ENCODE measurements around the gene WDR86.

The WDR86 gene

GRCh38 chr7:151409667-151410404 is at the start of gene WDR86:
Gene WDR86, minus strand, starts transcription at chr7:151410038. Its CDS starts 449 bp downstream, at chr7:151409589.
- DNase-seq: no peak

GRCh38 chr7:151457534-151457933 is 47.7 kb upstream of the WDR86 start:
- DNase-seq: no peak

GRCh38 chr7:151456782-151457181 is 46.9 kb upstream of the WDR86 start:
- no peak for DNase-seq

- no peak for DNase-seq
Measured at GRCh38 chr7:151456276-151456675, 46.4 kb upstream of the WDR86 start.

GRCh38 chr7:151455690-151456089 is 45.9 kb upstream of the WDR86 start:
- no peak for DNase-seq

- no peak for DNase-seq
Measured at GRCh38 chr7:151454932-151455530, 45.2 kb upstream of the WDR86 start.

GRCh38 chr7:151454305-151454704 is 44.5 kb upstream of the WDR86 start:
- no peak for DNase-seq

- no peak for DNase-seq
Measured at GRCh38 chr7:151453326-151453791, 43.5 kb upstream of the WDR86 start.

GRCh38 chr7:151452680-151453325 is 43.0 kb upstream of the WDR86 start:
- DNase-seq: no peak

- no peak for DNase-seq
Measured at GRCh38 chr7:151451626-151452571, 42.1 kb upstream of the WDR86 start.

GRCh38 chr7:151451156-151451555 is 41.3 kb upstream of the WDR86 start:
- no peak for DNase-seq

- DNase-seq: no peak
Measured at GRCh38 chr7:151449990-151450389, 40.2 kb upstream of the WDR86 start.

GRCh38 chr7:151448261-151449252 is 38.7 kb upstream of the WDR86 start:
- DNase-seq: no peak

- no peak for DNase-seq
Measured at GRCh38 chr7:151447901-151448260, 38.0 kb upstream of the WDR86 start.

GRCh38 chr7:151447312-151447711 is 37.5 kb upstream of the WDR86 start:
- DNase-seq: no peak

- DNase-seq: no peak
Measured at GRCh38 chr7:151446412-151446811, 36.6 kb upstream of the WDR86 start.

GRCh38 chr7:151444632-151445031 is 34.8 kb upstream of the WDR86 start:
- DNase-seq: no peak

GRCh38 chr7:151442776-151443496 is 33.1 kb upstream of the WDR86 start:
- DNase-seq: no peak

- DNase-seq: no peak
Measured at GRCh38 chr7:151440799-151441445, 31.1 kb upstream of the WDR86 start.

Data from DMS 273 treated with DMSO at 0.1 percent for 48 hours (cell line).